ENCODE measurements around the gene LRRK2.

DNA sequence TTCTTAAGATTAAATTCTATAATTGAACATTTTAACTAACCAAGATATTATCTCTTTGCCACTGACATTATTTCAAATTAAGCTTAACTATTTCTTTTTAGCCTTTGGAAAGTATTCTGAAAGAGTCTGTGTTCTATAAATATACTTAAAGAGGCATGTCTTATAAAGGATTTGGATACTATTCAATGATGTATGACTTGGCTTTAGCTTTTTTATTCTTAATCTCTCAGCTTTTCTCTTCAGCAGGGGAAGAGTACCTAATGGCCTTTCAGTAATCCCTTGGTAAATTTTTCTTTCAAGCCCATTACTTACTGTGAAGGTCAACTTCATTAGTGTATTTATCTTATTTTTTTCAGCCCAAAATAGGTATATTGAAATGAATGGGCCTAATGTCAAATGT is 113.8 kb downstream of the LRRK2 start:
- TF ChIP-seq, protein P1, sequence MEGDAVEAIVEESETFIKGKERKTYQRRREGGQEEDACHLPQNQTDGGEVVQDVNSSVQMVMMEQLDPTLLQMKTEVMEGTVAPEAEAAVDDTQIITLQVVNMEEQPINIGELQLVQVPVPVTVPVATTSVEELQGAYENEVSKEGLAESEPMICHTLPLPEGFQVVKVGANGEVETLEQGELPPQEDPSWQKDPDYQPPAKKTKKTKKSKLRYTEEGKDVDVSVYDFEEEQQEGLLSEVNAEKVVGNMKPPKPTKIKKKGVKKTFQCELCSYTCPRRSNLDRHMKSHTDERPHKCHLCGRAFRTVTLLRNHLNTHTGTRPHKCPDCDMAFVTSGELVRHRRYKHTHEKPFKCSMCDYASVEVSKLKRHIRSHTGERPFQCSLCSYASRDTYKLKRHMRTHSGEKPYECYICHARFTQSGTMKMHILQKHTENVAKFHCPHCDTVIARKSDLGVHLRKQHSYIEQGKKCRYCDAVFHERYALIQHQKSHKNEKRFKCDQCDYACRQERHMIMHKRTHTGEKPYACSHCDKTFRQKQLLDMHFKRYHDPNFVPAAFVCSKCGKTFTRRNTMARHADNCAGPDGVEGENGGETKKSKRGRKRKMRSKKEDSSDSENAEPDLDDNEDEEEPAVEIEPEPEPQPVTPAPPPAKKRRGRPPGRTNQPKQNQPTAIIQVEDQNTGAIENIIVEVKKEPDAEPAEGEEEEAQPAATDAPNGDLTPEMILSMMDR (IDR thresholded peaks at IDR 0.05): no peak
- TF ChIP-seq POLR2A (IDR thresholded peaks at IDR 0.05): no peak

All from prostate gland (tissue), 2 donors.